ENCODE data around the gene SCFD2. TPM values are rescaled to one million over a fixed set of nuclear protein-coding genes. Genes with fewer than 3 reads are reported as not detected.

The SCFD2 gene
- total RNA-seq, 4 donors from 2014 or later, result 12.7 to 23.7 (median 18.3) TPM

DNA sequence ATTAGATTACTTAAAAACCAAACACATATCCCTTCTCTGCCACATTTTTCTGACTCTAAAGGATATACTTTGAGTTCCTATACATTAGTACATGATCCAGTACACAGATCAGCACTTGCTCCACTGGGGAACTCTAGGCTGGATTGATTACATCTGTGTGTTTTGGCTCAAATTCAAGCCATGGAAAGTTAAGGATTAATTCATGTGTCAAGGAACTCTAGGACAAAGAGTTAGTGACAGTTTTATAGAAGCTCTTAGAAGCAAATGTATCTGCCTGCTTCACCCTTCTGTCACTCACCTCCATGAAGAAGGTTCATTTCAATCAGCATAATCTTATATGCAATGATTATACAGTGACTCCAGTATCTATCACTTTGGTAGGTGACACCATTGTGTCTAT lies 43.2 kb downstream of the SCFD2 start:
- DNase-seq, result no peak
- Histone ChIP-seq H3K9me3 (no peaks in the 10 kb centered on the region), H3K27ac (no peak overlapping the region), H3K4me3 (no peak overlapping the region), H3K4me1 (peaks cover 0 to 7% (median 0%) of the 10 kb centered on the region in 4 donors), H3K36me3 (no peaks in the 10 kb centered on the region), H3K27me3 (no peaks in the 10 kb centered on the region)
- in situ Hi-C loops (cut with MboI; ENCODE audit: low pct_ligation_motif_present in 1 of 4, low pct_unique_long_range_greater_than_20kb in 1 of 4, low sequenced_read_pairs in 3 of 4) (no loop called here), intact Hi-C loops (cut with DNase I; ENCODE audit: low total_unique reads) (no loop called here)
- no peak for TF ChIP-seq POLR2AphosphoS5 (IDR thresholded peaks at IDR 0.05)
- TF ChIP-seq EP300 (IDR thresholded peaks at IDR 0.05; ENCODE audit: low read depth), result no peak
- TF ChIP-seq, protein P1, sequence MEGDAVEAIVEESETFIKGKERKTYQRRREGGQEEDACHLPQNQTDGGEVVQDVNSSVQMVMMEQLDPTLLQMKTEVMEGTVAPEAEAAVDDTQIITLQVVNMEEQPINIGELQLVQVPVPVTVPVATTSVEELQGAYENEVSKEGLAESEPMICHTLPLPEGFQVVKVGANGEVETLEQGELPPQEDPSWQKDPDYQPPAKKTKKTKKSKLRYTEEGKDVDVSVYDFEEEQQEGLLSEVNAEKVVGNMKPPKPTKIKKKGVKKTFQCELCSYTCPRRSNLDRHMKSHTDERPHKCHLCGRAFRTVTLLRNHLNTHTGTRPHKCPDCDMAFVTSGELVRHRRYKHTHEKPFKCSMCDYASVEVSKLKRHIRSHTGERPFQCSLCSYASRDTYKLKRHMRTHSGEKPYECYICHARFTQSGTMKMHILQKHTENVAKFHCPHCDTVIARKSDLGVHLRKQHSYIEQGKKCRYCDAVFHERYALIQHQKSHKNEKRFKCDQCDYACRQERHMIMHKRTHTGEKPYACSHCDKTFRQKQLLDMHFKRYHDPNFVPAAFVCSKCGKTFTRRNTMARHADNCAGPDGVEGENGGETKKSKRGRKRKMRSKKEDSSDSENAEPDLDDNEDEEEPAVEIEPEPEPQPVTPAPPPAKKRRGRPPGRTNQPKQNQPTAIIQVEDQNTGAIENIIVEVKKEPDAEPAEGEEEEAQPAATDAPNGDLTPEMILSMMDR (IDR thresholded peaks at IDR 0.05), result no peak
- TF ChIP-seq POLR2A (IDR thresholded peaks at IDR 0.05), result no peak

DNA sequence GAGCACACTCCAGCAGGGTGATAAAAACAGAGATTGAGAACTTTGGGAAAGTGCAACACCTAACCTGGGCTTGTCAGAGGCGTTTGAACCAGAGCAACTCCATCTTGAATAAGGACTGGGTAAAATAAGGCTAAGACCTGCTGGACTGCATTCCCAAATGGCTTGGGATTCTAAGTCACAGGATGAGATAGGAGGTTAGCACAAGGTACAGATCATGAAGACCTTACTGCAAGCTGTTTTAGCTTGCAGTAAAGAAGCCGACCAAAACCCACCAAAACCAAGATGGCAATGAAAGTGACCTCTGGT lies 43.9 kb downstream of the SCFD2 start:
- 100% methylated on average over 2 of the region's 2 CpGs; no CpG with 5 or more reads in 1 of the 2 donors for WGBS, 2 donors (ENCODE audit: low coverage in 1 of 2)
- TF ChIP-seq POLR2A (IDR thresholded peaks at IDR 0.05), result no peak
- TF ChIP-seq, protein P1 (IDR thresholded peaks at IDR 0.05), result no peak
- no peak for TF ChIP-seq EP300 (IDR thresholded peaks at IDR 0.05; ENCODE audit: low read depth)
- TF ChIP-seq POLR2AphosphoS5 (IDR thresholded peaks at IDR 0.05), result no peak
- H3K9me3 ChIP-seq, result no peaks in the 10 kb centered on the region
- intact Hi-C loops (cut with DNase I; ENCODE audit: low total_unique reads), result no loop called here
- H3K27ac ChIP-seq, result no peak overlapping the region
- H3K27me3 ChIP-seq, result no peaks in the 10 kb centered on the region
- no peak for DNase-seq
- in situ Hi-C loops (cut with MboI; ENCODE audit: low pct_ligation_motif_present in 1 of 4, low pct_unique_long_range_greater_than_20kb in 1 of 4, low sequenced_read_pairs in 3 of 4), result no loop called here
- no peaks in the 10 kb centered on the region for H3K36me3 ChIP-seq
- H3K4me3 ChIP-seq, result no peak overlapping the region
- peaks cover 0 to 7% (median 0%) of the 10 kb centered on the region in 4 donors for H3K4me1 ChIP-seq

DNA sequence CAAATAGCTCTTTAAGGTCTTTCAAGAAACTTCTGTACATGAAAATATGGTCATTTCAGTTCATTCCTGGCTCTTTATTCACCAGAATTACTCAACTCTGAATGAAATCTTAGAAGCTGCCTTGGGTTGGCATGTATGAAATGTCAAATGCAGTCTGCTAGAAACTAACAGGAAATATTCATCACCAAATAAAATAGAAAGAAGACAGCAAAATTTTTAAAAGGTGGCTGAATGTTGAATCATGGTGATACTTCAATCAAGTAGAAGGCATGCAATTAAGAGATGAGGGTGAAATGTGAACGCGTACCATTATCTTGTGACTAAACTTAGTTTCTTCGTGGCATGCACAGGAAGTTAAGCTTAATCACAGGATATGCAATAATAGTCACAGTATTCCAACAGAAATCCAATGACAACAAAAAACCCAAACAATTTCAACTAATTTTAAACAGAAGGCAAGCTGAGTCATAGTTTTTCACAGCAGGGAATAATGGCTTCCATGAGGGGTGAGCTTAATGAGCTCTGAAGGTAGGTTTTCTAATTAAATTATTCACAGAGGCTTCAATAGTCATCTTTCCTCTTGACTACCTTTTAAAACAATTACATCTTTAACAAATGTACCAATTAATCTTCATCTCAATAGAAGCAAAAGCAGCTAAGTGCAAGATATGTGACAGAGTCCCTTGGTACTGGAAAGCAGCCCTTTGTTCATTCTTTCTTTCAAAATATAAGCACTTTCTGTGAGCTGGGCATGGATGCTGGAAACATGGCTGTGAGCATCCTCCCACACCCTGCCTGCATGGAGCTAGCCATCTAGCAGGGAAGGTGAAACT lies 44.5 kb downstream of the SCFD2 start:
- no peak for DNase-seq
- intact Hi-C loops (cut with DNase I; ENCODE audit: low total_unique reads), result no loop called here
- Histone ChIP-seq H3K4me1 (peaks cover 0 to 7% (median 0%) of the 10 kb centered on the region in 4 donors), H3K36me3 (no peaks in the 10 kb centered on the region), H3K9me3 (no peaks in the 10 kb centered on the region), H3K27ac (no peak overlapping the region), H3K4me3 (no peak overlapping the region), H3K27me3 (no peaks in the 10 kb centered on the region)
- no peak for TF ChIP-seq POLR2A (IDR thresholded peaks at IDR 0.05)
- TF ChIP-seq EP300 (IDR thresholded peaks at IDR 0.05; ENCODE audit: low read depth), result no peak
- TF ChIP-seq POLR2AphosphoS5 (IDR thresholded peaks at IDR 0.05), result no peak
- TF ChIP-seq, protein P1 (IDR thresholded peaks at IDR 0.05), result no peak
- WGBS, 2 donors (ENCODE audit: low coverage in 1 of 2), result 49 to 65% methylated on average over 3 of the region's 3 CpGs
- in situ Hi-C loops (cut with MboI; ENCODE audit: low pct_ligation_motif_present in 1 of 4, low pct_unique_long_range_greater_than_20kb in 1 of 4, low sequenced_read_pairs in 3 of 4), result no loop called here

DNA sequence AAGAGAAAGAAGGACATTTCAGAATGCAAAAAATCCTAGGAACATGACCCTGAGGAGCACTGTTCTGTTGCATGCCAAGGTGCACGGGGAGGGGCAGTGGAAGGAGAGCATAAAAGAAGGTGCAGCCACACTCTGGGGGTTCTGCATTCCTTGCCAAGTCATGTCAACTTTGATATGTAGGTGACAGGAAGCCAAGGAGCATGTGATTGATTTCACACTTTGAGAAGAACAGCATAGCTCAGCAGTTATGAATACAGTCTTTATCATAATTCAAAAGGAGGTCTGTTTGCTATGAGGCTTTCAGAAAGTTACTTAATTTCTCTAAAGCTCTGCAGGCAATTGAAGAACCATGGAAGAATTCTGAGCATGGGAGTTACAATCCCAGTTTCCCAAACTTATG lies 50.6 kb downstream of the SCFD2 start:
- no peak overlapping the region for H3K4me3 ChIP-seq
- intact Hi-C loops (cut with DNase I; ENCODE audit: low total_unique reads), result no loop called here
- peaks cover 0 to 5% (median 0%) of the 10 kb centered on the region in 4 donors for H3K36me3 ChIP-seq
- no peaks in the 10 kb centered on the region for H3K9me3 ChIP-seq
- H3K27me3 ChIP-seq, result no peaks in the 10 kb centered on the region
- WGBS, 2 donors (ENCODE audit: low coverage in 1 of 2), result 63 to 70% methylated on average over 1 of the region's 1 CpG
- in situ Hi-C loops (cut with MboI; ENCODE audit: low pct_ligation_motif_present in 1 of 4, low pct_unique_long_range_greater_than_20kb in 1 of 4, low sequenced_read_pairs in 3 of 4), result no loop called here
- peak; percentile 22 for DNase-seq
- peaks cover 0 to 6% (median 0%) of the 10 kb centered on the region in 4 donors for H3K4me1 ChIP-seq
- TF ChIP-seq POLR2A (IDR thresholded peaks at IDR 0.05) (no peak), POLR2AphosphoS5 (IDR thresholded peaks at IDR 0.05) (no peak), EP300 (IDR thresholded peaks at IDR 0.05; ENCODE audit: low read depth) (no peak)
- TF ChIP-seq, protein P1 (IDR thresholded peaks at IDR 0.05), result no peak
- no peak overlapping the region for H3K27ac ChIP-seq
